Thyroid gland (tissue), 4 donors: ENCODE results near the gene TMEM151B. TPM values are rescaled to one million over a fixed set of nuclear protein-coding genes. Genes with fewer than 3 reads are reported as not detected.
A peak's percentile ranks its signal among the peaks of the same experiment; 100 is the strongest.

Experiments
- DNase-seq, 2 donors: peaks; one replicate each; pipeline ENCODE4 v3.0.0-alpha.2; 2019
- H3K27ac ChIP-seq, 3 donors: fragments of 200-600 bp; sonication (generic); 1 replicate in 2 of 3; 2 replicates in 1 of 3; pipeline ENCODE4 v1.5.1; 2016 to 2019; ENCODE audit warnings: mild to moderate bottlenecking in 1 of 3, moderate library complexity in 1 of 3
- H3K27me3 ChIP-seq: fragments of 200-600 bp; sonication (generic); one replicate; pipeline ENCODE4 v1.5.1; 2019
- H3K36me3 ChIP-seq, 2 donors: fragments of 200-600 bp; sonication (generic); one replicate each; pipeline ENCODE4 v1.5.1; 2016 to 2019
- H3K4me1 ChIP-seq, 2 donors: fragments of 200-600 bp; sonication (generic); one replicate each; pipeline ENCODE4 v1.5.1; 2017 to 2019
- H3K4me3 ChIP-seq, 3 donors: fragments of 200-600 bp; sonication (generic); replicated peaks in 1 of 3; 1 replicate in 2 of 3; 2 replicates in 1 of 3; pipeline ENCODE4 v1.5.1; 2016; ENCODE audit warnings: mild to moderate bottlenecking in 1 of 3
- H3K9me3 ChIP-seq: fragments of 200-600 bp; sonication (generic); one replicate; pipeline ENCODE4 v1.5.1; 2017
- CTCF ChIP-seq, 6 experiments: fragments of 200-600 bp in 3 of 6; fragments of 450-650 bp in 3 of 6; sonication (generic) in 3 of 6; IDR thresholded peaks; one replicate each; pipeline ENCODE4 v1.5.1; 2016 to 2019; ENCODE audit warnings: antibody characterized with exemption in 6 of 6, mild to moderate bottlenecking in 2 of 6, inconsistent platforms in 1 of 6, moderate library complexity in 1 of 6
- POLR2A ChIP-seq, 2 donors: fragments of 450-650 bp; IDR thresholded peaks; one replicate each; pipeline ENCODE4 v1.6.1; 2017; ENCODE audit warnings: antibody characterized with exemption in 2 of 2, mild to moderate bottlenecking in 2 of 2, moderate library complexity in 1 of 2
- WGBS, 2 donors: methylation state at CpG; one replicate each; pipeline ENCODE4 v1.1.5; 2017; 5-methylcytosine and 5-hydroxymethylcytosine counted together
- intact Hi-C: fragments of 100-400 bp; cut with DNase I; formaldehyde crosslinking; loops from one replicate; pipeline ENCODE4 v1.15.1; 2023
- total RNA-seq, 4 donors: library from RNA; depleted of rRNA; stranded (reverse); fragments of >200 nt; gene quantifications; one replicate each; pipeline ENCODE4 v1.2.3, GENCODE V29; 2016

Gene TMEM151B
- total RNA-seq, 4 donors from 2014 or later = not detected

GRCh38 chr6:44297063-44298038, 27.1 kb downstream of the TMEM151B start:
- DNase-seq = peak in 1 of 2 donors; percentile 17
- intact Hi-C loops = no loop called here
- peaks cover 17% of the 10 kb centered on the region for H3K27me3 ChIP-seq
- TF ChIP-seq POLR2A (IDR thresholded peaks at IDR 0.05) (no peak), CTCF (IDR thresholded peaks at IDR 0.05) (no peak)
- peaks cover 11 to 16% of the 10 kb centered on the region in 2 donors for H3K36me3 ChIP-seq
- H3K27ac ChIP-seq = no peak overlapping the region
- 2 to 4% methylated on average over 10 to 39 of the region's 86 CpGs for WGBS, 2 donors
- H3K4me3 ChIP-seq = peak overlapping the region in 1 of 3 donors; percentile 10
- no peaks in the 10 kb centered on the region for H3K9me3 ChIP-seq
- H3K4me1 ChIP-seq = peaks cover 6 to 12% of the 10 kb centered on the region in 2 donors

- Histone ChIP-seq H3K27ac (no peak overlapping the region), H3K4me1 (peaks cover 6 to 12% of the 10 kb centered on the region in 2 donors), H3K4me3 (no peak overlapping the region), H3K9me3 (no peaks in the 10 kb centered on the region), H3K36me3 (peaks cover 17 to 23% of the 10 kb centered on the region in 2 donors), H3K27me3 (peaks cover 17% of the 10 kb centered on the region)
- intact Hi-C loops = no loop called here
- TF ChIP-seq POLR2A (IDR thresholded peaks at IDR 0.05) (no peak), CTCF (IDR thresholded peaks at IDR 0.05) (no peak)
- 36 to 39% methylated on average over 20 of the region's 20 CpGs for WGBS, 2 donors
- no peak for DNase-seq
Measured at GRCh38 chr6:44298055-44298803, 28.0 kb downstream of the TMEM151B start.

GRCh38 chr6:44298864-44299263, 28.6 kb downstream of the TMEM151B start:
- DNase-seq = no peak
- H3K27ac ChIP-seq = no peak overlapping the region
- no peak overlapping the region for H3K4me3 ChIP-seq
- TF ChIP-seq CTCF (IDR thresholded peaks at IDR 0.05) (no peak), POLR2A (IDR thresholded peaks at IDR 0.05) (no peak)
- no peaks in the 10 kb centered on the region for H3K9me3 ChIP-seq
- WGBS, 2 donors = 83 to 86% methylated on average over 3 of the region's 3 CpGs
- intact Hi-C loops = no loop called here
- H3K36me3 ChIP-seq = peaks cover 23 to 29% of the 10 kb centered on the region in 2 donors
- peaks cover 6 to 12% of the 10 kb centered on the region in 2 donors for H3K4me1 ChIP-seq
- H3K27me3 ChIP-seq = peaks cover 13% of the 10 kb centered on the region

- peaks cover 36 to 37% of the 10 kb centered on the region in 2 donors for H3K36me3 ChIP-seq
- no peak overlapping the region for H3K27ac ChIP-seq
- intact Hi-C loops = no loop called here
- WGBS, 2 donors = 67 to 87% methylated on average over 4 to 7 of the region's 7 CpGs
- no peak for TF ChIP-seq POLR2A (IDR thresholded peaks at IDR 0.05)
- no peak for TF ChIP-seq CTCF (IDR thresholded peaks at IDR 0.05)
- DNase-seq = no peak
- H3K4me1 ChIP-seq = peaks cover 6 to 12% of the 10 kb centered on the region in 2 donors
- peaks cover 12% of the 10 kb centered on the region for H3K27me3 ChIP-seq
- H3K9me3 ChIP-seq = no peaks in the 10 kb centered on the region
- no peak overlapping the region for H3K4me3 ChIP-seq
Measured at GRCh38 chr6:44300292-44300823, 30.1 kb downstream of the TMEM151B start.
